ENCODE results near the gene ENDOV.

Gene ENDOV

DNA sequence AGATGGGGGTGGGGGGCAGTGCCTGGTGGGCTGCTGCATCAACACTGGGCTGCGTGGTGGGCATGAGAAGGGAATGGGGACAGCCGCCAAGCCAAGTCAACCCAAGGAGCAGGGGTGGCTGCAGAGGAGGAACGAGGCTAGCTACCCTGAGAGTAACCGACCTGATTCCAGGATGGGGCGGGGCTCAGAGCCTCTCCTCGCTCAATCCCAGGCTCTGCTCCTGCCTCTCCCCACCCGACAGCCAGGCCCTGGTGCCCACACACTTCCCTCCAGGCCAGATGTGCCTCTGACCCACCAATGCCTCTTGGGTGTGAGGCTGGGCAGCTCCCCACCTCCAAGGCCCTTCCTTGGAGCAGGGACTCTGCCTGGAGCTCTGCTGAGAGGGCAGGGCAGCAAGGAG lies 58.7 kb downstream of the ENDOV start:
- DNase-seq = no peak
- Mint-ChIP-seq H3K9me3 (no peaks in the 10 kb centered on the region), H3K36me3 (peaks cover 30% of the 10 kb centered on the region), H3K27ac (no peak overlapping the region), H3K4me1 (peaks cover 49% of the 10 kb centered on the region), H3K27me3 (peaks cover 96% of the 10 kb centered on the region), H3K4me3 (no peak overlapping the region)
- CTCF ChIA-PET = interaction anchor here (0.8 kb wide), 1 partner anchor 102 kb away, joined by 3 read pairs; no protein-coding TSS in a partner anchor

DNA sequence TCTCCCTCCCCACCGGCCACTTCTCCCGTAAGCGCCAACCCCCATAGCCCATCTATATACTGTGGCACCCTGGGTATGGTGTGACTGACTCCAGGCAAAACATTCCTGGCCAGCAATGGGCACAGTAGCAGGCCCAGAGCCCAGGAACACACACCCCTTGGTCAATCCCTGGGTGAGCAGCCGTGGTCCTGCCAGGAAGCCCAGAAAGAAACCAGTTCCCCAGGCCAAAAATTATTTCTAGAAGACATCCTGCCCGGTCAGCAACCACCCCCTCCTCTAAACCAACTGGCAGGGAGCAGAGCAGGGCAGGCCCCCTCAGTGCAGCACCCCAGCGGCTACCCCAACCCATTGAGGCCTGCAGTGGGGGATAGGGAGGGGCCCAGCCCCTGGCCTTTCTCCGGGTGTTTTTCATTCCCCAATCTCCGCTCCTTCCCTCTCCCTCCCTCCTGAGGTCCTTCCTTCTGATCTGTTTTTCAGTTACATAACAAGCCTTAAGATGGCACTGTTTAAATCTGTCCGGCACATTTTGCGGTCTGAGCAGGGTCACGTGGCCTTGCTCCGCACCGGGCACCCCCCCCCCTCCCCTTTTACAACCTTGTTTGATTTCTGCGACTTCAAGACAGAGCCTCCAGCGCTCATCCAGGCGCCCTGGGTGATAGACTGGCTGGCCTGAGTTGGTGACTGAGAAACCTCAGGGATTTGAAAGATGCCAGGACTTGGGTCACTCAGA lies 59.4 kb downstream of the ENDOV start:
- no peaks in the 10 kb centered on the region for H3K9me3 Mint-ChIP-seq
- H3K27ac Mint-ChIP-seq = peak overlapping the region; percentile 65
- H3K4me3 Mint-ChIP-seq = peak overlapping the region; percentile 78
- H3K27me3 Mint-ChIP-seq = peaks cover 96% of the 10 kb centered on the region
- H3K4me1 Mint-ChIP-seq = peaks cover 51% of the 10 kb centered on the region
- CTCF ChIA-PET = interaction anchor here (0.6 to 1.4 kb wide), 2 partner anchors 47 to 113 kb away, joined by 3 to 5 read pairs; no protein-coding TSS in a partner anchor
- peak; percentile 69 for DNase-seq
- H3K36me3 Mint-ChIP-seq = peaks cover 24% of the 10 kb centered on the region

DNA sequence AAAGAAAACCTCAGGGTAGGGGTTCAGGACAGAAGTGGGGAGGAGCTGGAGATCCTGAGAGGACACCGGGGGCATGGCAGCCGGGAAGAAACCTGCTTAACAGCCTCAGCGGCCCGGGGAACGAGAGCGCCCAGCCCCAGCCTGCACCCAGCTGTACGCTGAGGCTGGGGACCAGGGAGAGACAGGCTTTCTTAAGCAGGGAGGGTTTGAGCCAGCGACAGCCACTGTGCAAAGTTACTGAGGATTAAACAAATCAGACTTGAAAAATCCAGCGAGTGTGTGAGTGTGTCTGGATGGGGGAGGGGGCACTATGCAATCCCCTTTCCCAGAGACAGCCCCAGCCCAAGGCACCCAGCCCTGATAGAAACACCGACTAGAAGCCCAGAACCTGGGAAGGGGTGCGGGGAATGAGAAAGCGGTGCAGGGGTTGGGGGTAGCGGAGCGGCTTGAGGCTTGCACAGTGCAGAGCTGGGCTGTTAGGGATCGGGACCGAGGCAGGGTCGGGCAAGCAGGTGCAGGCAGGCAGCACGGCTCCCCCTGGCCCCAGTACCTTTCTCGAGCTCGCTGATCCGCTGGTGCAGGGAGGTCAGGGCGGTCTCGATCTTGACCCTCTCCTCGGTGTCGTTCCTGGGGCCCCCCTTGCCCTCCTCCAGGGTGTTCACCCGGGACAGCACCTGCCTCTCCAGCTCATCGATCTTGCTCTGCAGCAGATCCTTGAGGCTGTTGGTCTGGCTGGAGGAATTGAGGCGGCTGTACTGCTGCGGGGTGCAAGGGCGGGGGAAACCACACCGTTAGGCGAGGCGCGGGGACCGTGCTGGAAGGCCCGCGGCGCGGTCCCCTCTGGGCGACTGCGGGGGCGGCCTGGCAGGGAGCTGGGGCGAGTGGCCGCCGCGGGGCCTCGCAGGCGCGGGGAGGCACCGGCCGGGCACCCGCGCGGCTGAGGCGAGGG lies 60.3 kb downstream of the ENDOV start:
- Mint-ChIP-seq H3K9me3 (no peaks in the 10 kb centered on the region), H3K4me1 (peaks cover 49% of the 10 kb centered on the region), H3K36me3 (peaks cover 22% of the 10 kb centered on the region), H3K27me3 (peaks cover 96% of the 10 kb centered on the region), H3K27ac (peak overlapping the region; percentile 65), H3K4me3 (peak overlapping the region; percentile 78)
- peak; percentile 35 for DNase-seq
- CTCF ChIA-PET = interaction anchor here (0.6 to 1.4 kb wide), 2 partner anchors 48 to 114 kb away, joined by 3 to 5 read pairs; no protein-coding TSS in a partner anchor

DNA sequence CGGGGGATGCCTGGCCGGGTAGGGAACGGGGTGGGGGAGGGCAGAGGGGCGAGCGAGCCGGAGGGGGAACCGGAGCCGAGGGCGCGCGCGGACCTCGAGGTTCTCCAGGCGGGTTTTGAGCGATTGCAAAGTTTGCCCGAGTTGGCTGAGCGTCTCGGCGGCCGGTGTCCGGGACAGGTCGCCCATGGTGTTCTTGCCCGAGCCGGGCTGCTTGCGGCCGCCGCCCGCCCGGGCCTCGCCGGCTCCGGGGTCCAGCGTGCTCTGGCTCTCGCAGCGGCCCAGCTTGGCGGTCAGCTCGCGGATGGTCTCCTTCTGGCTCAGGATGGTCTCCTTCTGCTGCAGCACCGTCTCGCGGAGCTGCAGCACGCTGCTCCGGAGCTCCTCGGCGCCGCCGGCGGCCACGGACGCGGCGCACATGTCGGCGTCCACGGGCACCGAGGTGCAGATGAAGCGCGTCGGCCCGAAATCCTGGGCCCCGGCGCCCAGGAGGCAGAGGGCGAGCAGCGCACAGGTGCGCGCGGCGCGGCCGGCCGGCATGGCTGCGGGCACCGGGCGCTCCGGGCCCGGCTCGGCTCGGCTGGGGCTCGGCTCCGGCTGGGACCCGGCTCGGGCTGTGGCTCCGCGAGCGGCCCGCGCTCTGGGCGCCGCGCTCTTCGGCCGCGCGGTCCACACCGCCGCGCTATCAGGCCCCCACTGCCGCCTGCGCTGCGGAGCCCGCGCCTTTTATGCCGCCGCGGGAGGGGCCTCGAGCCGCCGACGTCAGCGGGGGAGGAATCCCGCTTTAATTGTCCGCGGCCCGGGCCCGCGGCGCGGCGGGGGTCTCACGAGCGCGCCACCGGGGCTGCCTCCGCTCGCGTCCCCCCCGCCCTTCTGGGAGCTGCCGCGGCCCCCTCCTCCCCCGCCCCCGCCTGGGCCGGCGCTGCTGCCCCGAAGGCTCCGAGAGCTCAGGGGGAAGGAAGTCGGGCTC lies 61.2 kb downstream of the ENDOV start, which contains the start of gene NPTX1:
Gene NPTX1 (minus strand): TSS at position 698 of the 967 bp plus-strand sequence. CDS start 161 bp downstream, at position 537.
- CTCF ChIA-PET = interaction anchor here (1.4 kb wide), 1 partner anchor 49 kb away, joined by 5 read pairs; no protein-coding TSS in a partner anchor
- DNase-seq = peak; percentile 55
- H3K4me1 Mint-ChIP-seq = peaks cover 46% of the 10 kb centered on the region
- H3K36me3 Mint-ChIP-seq = peaks cover 19% of the 10 kb centered on the region
- H3K27me3 Mint-ChIP-seq = peaks cover 96% of the 10 kb centered on the region
- no peak within 1 kb of the TSS for H3K27ac Mint-ChIP-seq
- H3K9me3 Mint-ChIP-seq = no peaks in the 10 kb centered on the region
- peak within 1 kb of the TSS; percentile 78 for H3K4me3 Mint-ChIP-seq

DNA sequence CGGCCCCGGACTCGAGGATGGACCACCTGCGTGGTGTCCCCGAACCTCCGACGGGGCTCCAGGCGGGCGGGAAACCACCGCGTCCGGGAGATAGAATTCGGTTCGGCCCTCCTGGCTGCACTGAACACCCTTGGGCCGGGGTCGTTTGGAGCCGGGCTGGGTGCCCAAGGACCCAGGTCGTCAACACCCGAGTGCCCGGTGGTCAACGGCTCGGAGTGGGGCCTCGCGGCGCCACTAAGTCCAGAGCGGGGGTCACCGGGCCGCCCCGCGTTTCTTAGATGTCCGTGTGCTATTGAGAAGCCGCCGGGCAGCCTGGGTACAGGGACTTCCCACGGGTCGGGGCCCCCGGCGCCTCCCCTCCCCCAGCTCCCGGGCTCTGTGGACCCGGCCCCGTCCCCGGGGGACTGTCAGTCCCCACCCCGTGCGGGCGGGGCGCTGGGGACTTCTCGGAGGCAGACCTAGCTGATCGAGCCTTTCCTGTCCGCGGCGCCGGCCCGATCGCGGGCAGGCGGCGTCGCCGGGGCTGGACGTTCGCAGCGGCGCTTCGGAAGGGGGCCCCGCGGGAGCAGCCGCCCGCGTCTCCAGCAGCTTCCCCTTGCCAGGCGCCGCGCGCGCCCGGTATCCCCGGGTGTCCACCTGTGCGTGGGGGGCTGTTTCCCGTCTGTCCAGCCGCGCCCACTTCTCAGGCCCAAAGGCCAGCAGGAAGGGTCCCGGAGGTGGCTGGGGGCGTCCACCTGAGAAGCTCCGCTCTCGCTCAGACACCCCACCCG lies 62.1 kb downstream of the ENDOV start:
- peak overlapping the region; percentile 46 for H3K4me3 Mint-ChIP-seq
- H3K27ac Mint-ChIP-seq = no peak overlapping the region
- peaks cover 37% of the 10 kb centered on the region for H3K4me1 Mint-ChIP-seq
- CTCF ChIA-PET = interaction anchor here (0.8 to 1.3 kb wide), 2 partner anchors 10 to 138 kb away, joined by 3 to 4 read pairs; no protein-coding TSS in a partner anchor
- peaks cover 96% of the 10 kb centered on the region for H3K27me3 Mint-ChIP-seq
- peaks cover 13% of the 10 kb centered on the region for H3K36me3 Mint-ChIP-seq
- H3K9me3 Mint-ChIP-seq = no peaks in the 10 kb centered on the region
- peak; percentile 39 for DNase-seq

- Mint-ChIP-seq H3K9me3 (no peaks in the 10 kb centered on the region), H3K4me3 (no peak overlapping the region), H3K27ac (no peak overlapping the region), H3K4me1 (peaks cover 30% of the 10 kb centered on the region), H3K36me3 (peaks cover 9% of the 10 kb centered on the region), H3K27me3 (peaks cover 96% of the 10 kb centered on the region)
- CTCF ChIA-PET = interaction anchor here (0.8 to 1.3 kb wide), 2 partner anchors 9 to 137 kb away, joined by 3 to 4 read pairs; no protein-coding TSS in a partner anchor
- DNase-seq = peak; percentile 66
Measured at GRCh38 chr17:80477647-80478478, 62.9 kb downstream of the ENDOV start.

- no peak for DNase-seq
- peaks cover 23% of the 10 kb centered on the region for H3K4me1 Mint-ChIP-seq
- H3K27ac Mint-ChIP-seq = no peak overlapping the region
- CTCF ChIA-PET = interaction anchor here (0.9 to 1.4 kb wide), 3 partner anchors 8 to 501 kb away, joined by 3 to 4 read pairs (median 3); no protein-coding TSS in a partner anchor
- H3K36me3 Mint-ChIP-seq = peaks cover 5% of the 10 kb centered on the region
- H3K27me3 Mint-ChIP-seq = peaks cover 96% of the 10 kb centered on the region
- H3K4me3 Mint-ChIP-seq = peak overlapping the region; percentile 21
- H3K9me3 Mint-ChIP-seq = no peaks in the 10 kb centered on the region
Measured at GRCh38 chr17:80478487-80479245, 63.7 kb downstream of the ENDOV start.

DNA sequence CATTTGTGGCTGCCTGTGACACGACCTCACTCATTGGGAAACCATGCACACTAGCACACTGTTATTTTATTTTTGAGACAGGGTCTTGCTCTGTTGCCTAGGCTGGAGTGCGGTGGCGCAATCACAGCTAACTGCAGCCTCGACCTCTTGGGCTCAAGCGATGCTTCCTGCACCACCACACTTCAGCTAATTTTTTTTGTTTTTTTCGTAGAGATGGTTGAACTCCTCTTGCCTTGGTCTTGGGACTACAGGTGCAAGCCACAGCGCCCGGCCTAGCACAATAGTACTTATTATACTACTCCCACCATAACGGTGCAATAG lies 64.2 kb downstream of the ENDOV start:
- H3K27ac Mint-ChIP-seq = no peak overlapping the region
- peaks cover 96% of the 10 kb centered on the region for H3K27me3 Mint-ChIP-seq
- no peak for DNase-seq
- H3K9me3 Mint-ChIP-seq = no peaks in the 10 kb centered on the region
- peaks cover 20% of the 10 kb centered on the region for H3K4me1 Mint-ChIP-seq
- CTCF ChIA-PET = interaction anchor here (0.9 to 1.4 kb wide), 2 partner anchors 95 to 500 kb away, joined by 3 read pairs; no protein-coding TSS in a partner anchor
- peaks cover 5% of the 10 kb centered on the region for H3K36me3 Mint-ChIP-seq
- H3K4me3 Mint-ChIP-seq = peak overlapping the region; percentile 13

DNA sequence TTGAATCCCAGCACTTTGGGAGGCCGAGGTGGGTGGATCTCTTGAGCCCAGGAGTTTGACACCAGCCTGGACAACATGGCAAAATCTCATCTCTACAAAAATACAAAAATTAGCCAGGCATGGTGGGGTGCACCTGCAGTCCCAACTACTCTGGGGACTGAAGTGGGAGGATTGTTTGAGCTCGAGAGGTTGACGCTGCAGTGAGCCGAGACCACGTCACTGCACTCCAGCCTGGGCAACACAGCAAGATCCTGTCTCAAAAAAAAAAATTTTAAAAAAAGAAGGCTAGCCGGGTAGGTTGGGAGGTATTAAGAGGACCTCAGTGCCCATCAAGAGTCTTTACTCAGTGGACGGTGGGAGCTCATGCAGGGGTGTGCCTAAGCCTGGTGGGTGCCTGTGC lies 65.3 kb downstream of the ENDOV start:
- Mint-ChIP-seq H3K36me3 (no peaks in the 10 kb centered on the region), H3K9me3 (no peaks in the 10 kb centered on the region), H3K27me3 (peaks cover 90% of the 10 kb centered on the region), H3K4me3 (no peak overlapping the region), H3K27ac (no peak overlapping the region), H3K4me1 (peaks cover 10% of the 10 kb centered on the region)
- CTCF ChIA-PET = no interaction called here
- no peak for DNase-seq

- H3K9me3 Mint-ChIP-seq = no peaks in the 10 kb centered on the region
- H3K27me3 Mint-ChIP-seq = peaks cover 90% of the 10 kb centered on the region
- CTCF ChIA-PET = interaction anchor here (1.1 kb wide), 1 partner anchor 54 kb away, joined by 3 read pairs; no protein-coding TSS in a partner anchor
- H3K36me3 Mint-ChIP-seq = no peaks in the 10 kb centered on the region
- H3K4me1 Mint-ChIP-seq = peaks cover 6% of the 10 kb centered on the region
- no peak overlapping the region for H3K27ac Mint-ChIP-seq
- H3K4me3 Mint-ChIP-seq = no peak overlapping the region
- DNase-seq = no peak
Measured at GRCh38 chr17:80481284-80482057, 66.5 kb downstream of the ENDOV start.

DNA sequence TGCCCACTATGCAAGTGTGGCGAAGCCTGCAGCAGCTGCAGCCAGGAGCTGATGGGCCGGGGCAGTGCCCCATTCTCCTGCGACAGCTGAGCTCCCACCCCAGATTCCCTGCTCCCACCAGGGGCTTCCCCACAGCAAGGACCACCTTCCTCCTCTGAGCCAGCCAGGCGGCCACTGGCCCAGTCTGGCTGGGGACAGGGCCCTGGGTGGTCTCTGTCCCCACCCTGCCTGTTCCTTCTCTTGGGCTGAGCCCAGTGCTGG lies 67.0 kb downstream of the ENDOV start:
- H3K27me3 Mint-ChIP-seq = peaks cover 90% of the 10 kb centered on the region
- CTCF ChIA-PET = interaction anchor here (1.1 kb wide), 1 partner anchor 55 kb away, joined by 3 read pairs; no protein-coding TSS in a partner anchor
- H3K9me3 Mint-ChIP-seq = no peaks in the 10 kb centered on the region
- H3K4me3 Mint-ChIP-seq = no peak overlapping the region
- no peak overlapping the region for H3K27ac Mint-ChIP-seq
- DNase-seq = no peak
- peaks cover 6% of the 10 kb centered on the region for H3K4me1 Mint-ChIP-seq
- no peaks in the 10 kb centered on the region for H3K36me3 Mint-ChIP-seq

All from activated naive CD4-positive, alpha-beta T cell treated with anti-CD3 and anti-CD28 coated beads, Interleukin-2, amount 10 ng/mL, durations not matched to agents 7 days and 5 days (primary cell).